HCT116 (cell line): Measurements from ENCODE around the gene CTDSPL2. TPM values are rescaled to one million over a fixed set of nuclear protein-coding genes. Genes with fewer than 3 reads are reported as not detected.

ENCODE experiments used
- ATAC-seq: fragments of 200-7000 bp; cut with Tn5 transposase; 2 replicates; pipeline ENCODE4 v1.9.1; 2020; ENCODE audit warnings: mild to moderate bottlenecking, moderate library complexity
- BruUV-seq: library from RNA; stranded (reverse); fragments of 400-500 nt; replicated peaks from 2 replicates; lab custom pipeline; 2021; lab: Mats Ljungman, UMichigan
- CTCF ChIA-PET: fragments of 300-600 bp; sonication (Branson Sonifier 250); formaldehyde crosslinking; loops from one replicate; lab custom pipeline; 2021; ENCODE audit warnings: antibody characterized with exemption; lab: Charles Lee
- POLR2A ChIA-PET: fragments of 300-600, 350-600 bp; sonication (Branson Sonifier 250); formaldehyde crosslinking; loops from one replicate; lab custom pipeline; 2021; ENCODE audit warnings: antibody characterized with exemption; lab: Charles Lee
- RAD21 ChIA-PET, 2 experiments: fragments of 300-600 bp; sonication (Branson Sonifier 250); formaldehyde crosslinking; loops; one replicate each; lab custom pipeline; 2023; ENCODE audit warnings: low total read pairs in 2 of 2; ENCODE audit not compliant: uncharacterized antibody in 2 of 2, unreplicated experiment in 2 of 2, low non-redundant PET in 1 of 2; lab: Charles Lee
- DNase-seq: peaks from one replicate; pipeline ENCODE4 v3.0.0-alpha.2; 2010; ENCODE audit warnings: low read depth, low spot score
- H2AFZ ChIP-seq: fragments of 200-600 bp; shearing (Covaris generic), sonication (generic); 2 replicates; pipeline ENCODE4 v1.6.1; 2017; ENCODE audit warnings: low read depth, mixed run types, mixed read lengths, antibody characterized with exemption, low read length; ENCODE audit not compliant: poor library complexity, severe bottlenecking
- H3K27ac ChIP-seq: 2 replicates; pipeline ENCODE4 v1.5.1; 2012; ENCODE audit warnings: low read depth, low read length
- H3K27me3 ChIP-seq: fragments of 200-600 bp; sonication (generic); 2 replicates; pipeline ENCODE4 v1.6.1; 2016; ENCODE audit warnings: mixed run types, low read length, mixed read lengths; ENCODE audit not compliant: insufficient read depth
- H3K36me3 ChIP-seq, 2 experiments: fragments of 200-500 bp in 1 of 2; fragments of 200-600 bp in 1 of 2; sonication (Bioruptor generic) in 1 of 2; sonication (generic) in 1 of 2; 2 replicates each; pipeline versions ENCODE4 v1.5.1 to v1.6.1; 2014 to 2016; ENCODE audit warnings: low read length in 2 of 2, inconsistent platforms in 1 of 2, mixed read lengths in 1 of 2, mixed run types in 1 of 2; ENCODE audit not compliant: insufficient read depth in 2 of 2, control insufficient read depth in 1 of 2
- H3K4me1 ChIP-seq, 2 experiments: fragments of 200-600 bp in 1 of 2; sonication (generic) in 1 of 2; 2 replicates each; pipeline versions ENCODE4 v1.5.1 to v1.6.1; 2012 to 2017; ENCODE audit warnings: low read length in 2 of 2, inconsistent platforms in 1 of 2, mild to moderate bottlenecking in 1 of 2, mixed read lengths in 1 of 2, mixed run types in 1 of 2, moderate library complexity in 1 of 2; ENCODE audit not compliant: insufficient read depth in 2 of 2, control insufficient read depth in 1 of 2
- H3K4me2 ChIP-seq: fragments of 200-600 bp; sonication (generic); 2 replicates; pipeline ENCODE4 v1.6.1; 2017; ENCODE audit warnings: mixed run types, low read length, mixed read lengths
- H3K4me3 ChIP-seq, 2 experiments: fragments of 200-600 bp in 1 of 2; sonication (generic) in 1 of 2; replicated peaks in 1 of 2; 2 replicates each; pipeline ENCODE4 v1.5.1; 2011 to 2016; ENCODE audit warnings: low read length in 2 of 2, control low read depth in 1 of 2, low read depth in 1 of 2, mild to moderate bottlenecking in 1 of 2, mixed read lengths in 1 of 2, mixed run types in 1 of 2
- H3K79me2 ChIP-seq: fragments of 200-600 bp; sonication (generic); 2 replicates; pipeline ENCODE4 v1.6.1; 2017; ENCODE audit warnings: mild to moderate bottlenecking, mixed run types, low read length, moderate library complexity, mixed read lengths; ENCODE audit not compliant: insufficient read depth
- H3K9ac ChIP-seq: fragments of 200-600 bp; sonication (generic); 2 replicates; pipeline ENCODE4 v1.6.1; 2016; ENCODE audit warnings: low read length, mixed read lengths
- H3K9me2 ChIP-seq: fragments of 200-600 bp; sonication (generic), shearing (Covaris generic); 2 replicates; pipeline ENCODE4 v1.6.1; 2017; ENCODE audit warnings: mixed run types, mild to moderate bottlenecking, moderate library complexity; ENCODE audit not compliant: insufficient read depth
- H3K9me3 ChIP-seq, 2 experiments: fragments of 200-500 bp in 1 of 2; fragments of 200-600 bp in 1 of 2; sonication (Bioruptor generic) in 1 of 2; sonication (generic) in 1 of 2; 2 replicates each; pipeline ENCODE4 v1.6.1; 2014 to 2017; ENCODE audit warnings: low read length in 2 of 2, mixed read lengths in 2 of 2, inconsistent platforms in 1 of 2, low read depth in 1 of 2, mild to moderate bottlenecking in 1 of 2, mixed run types in 1 of 2, moderate library complexity in 1 of 2; ENCODE audit not compliant: control insufficient read depth in 1 of 2, insufficient read depth in 1 of 2
- H4K20me1 ChIP-seq: fragments of 200-600 bp; sonication (generic), shearing (Covaris generic); 2 replicates; pipeline ENCODE4 v1.6.1; 2017; ENCODE audit warnings: mixed run types, mild to moderate bottlenecking, moderate library complexity; ENCODE audit not compliant: insufficient read depth
- CBX3 ChIP-seq: IDR thresholded peaks from 2 replicates; pipeline ENCODE4 v1.6.1; 2012; ENCODE audit warnings: low read depth
- CEBPB ChIP-seq: IDR thresholded peaks from 2 replicates; pipeline ENCODE4 v1.6.1; 2012; ENCODE audit warnings: low read depth
- EGR1 ChIP-seq: IDR thresholded peaks from 2 replicates; pipeline ENCODE4 v1.6.1; 2012; ENCODE audit warnings: low read depth
- EZH2phosphoT487 ChIP-seq: fragments of 200-600 bp; IDR thresholded peaks from 2 replicates; pipeline ENCODE4 v1.6.1; 2018; ENCODE audit warnings: antibody characterized with exemption, borderline replicate concordance
- POLR2A ChIP-seq: IDR thresholded peaks from 2 replicates; pipeline ENCODE4 v1.7.0; 2011; ENCODE audit warnings: borderline replicate concordance; ENCODE audit not compliant: insufficient read depth, insufficient read length; ENCODE audit errors: extremely low read depth
- POLR2AphosphoS5 ChIP-seq: IDR thresholded peaks from 2 replicates; pipeline ENCODE4 v1.6.1; 2011; ENCODE audit warnings: mild to moderate bottlenecking, low read depth, low read length, moderate library complexity
- SIN3A ChIP-seq: IDR thresholded peaks from 2 replicates; pipeline ENCODE4 v1.6.1; 2012; ENCODE audit warnings: low read depth
- SRF ChIP-seq: IDR thresholded peaks from 2 replicates; pipeline ENCODE4 v1.6.1; 2012; ENCODE audit warnings: low read depth
- intact Hi-C: fragments of 100-400 bp; cut with micrococcal nuclease; formaldehyde crosslinking; loops from 2 replicates; pipeline ENCODE4 v1.10.0; 2022
- total RNA-seq: library from RNA; stranded (reverse); gene quantifications from one replicate; pipeline ENCODE4 v1.2.1, GENCODE V29; 2021; ENCODE audit not compliant: unreplicated experiment

The CTDSPL2 gene
- total RNA-seq, 1 experiment from 2014 or later: 56.0 TPM

DNA sequence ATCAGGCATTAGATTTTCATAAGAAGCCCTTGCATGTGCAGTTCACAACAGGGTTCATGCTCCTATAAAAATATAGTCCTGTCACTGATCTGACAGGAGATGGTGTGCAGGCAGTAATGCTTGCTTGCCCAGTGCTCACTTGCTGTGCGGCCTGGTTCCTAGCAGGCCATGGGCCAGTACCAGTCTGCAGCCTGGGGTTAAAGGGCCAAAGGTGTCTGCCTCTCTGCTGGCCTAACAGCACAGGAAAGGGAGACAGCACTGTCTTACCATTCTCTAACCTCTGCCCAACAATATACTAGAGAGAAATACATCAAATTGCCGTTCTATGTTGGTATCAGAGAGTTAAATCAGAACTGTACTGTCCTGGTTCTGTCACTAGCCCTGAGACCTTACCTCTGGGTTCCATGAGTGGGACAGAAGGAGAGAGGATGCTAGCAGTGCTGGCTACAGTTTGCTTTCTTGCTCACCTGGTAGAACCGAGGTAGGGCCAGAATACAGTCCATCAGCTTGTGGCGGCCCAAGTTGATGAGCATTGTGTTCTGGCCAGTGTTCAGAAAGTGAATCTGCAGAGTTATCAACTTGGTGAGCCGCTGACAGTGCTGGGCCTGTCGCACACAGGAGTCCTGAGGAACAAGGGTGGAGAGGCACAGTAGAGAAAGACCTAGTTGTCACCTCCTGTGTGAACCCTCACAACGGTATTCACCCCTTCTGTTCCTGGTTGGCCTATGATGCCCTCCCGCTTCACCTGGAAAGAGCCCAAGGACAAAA is 138.1 kb downstream of the CTDSPL2 start:
- RAD21 ChIA-PET: no interaction called here

DNA sequence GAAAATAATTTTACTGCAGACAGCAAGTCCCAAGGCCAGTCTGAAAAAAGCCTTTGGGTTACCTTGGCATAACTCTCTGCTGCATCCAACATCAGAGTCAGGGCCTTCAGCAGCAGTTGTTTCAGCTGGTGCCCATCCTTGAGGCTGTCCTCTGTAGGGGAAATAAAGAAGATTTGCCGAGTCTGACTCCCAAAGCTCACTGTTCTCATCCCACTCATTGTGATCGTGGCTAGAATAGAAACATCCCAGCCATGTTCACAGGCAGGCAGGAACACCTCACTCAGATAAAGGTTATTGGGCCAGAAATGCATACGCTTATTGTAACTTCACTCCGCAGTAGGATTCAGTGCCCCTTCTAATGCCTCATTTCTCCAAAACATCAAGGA is 138.7 kb downstream of the CTDSPL2 start:
- no peak overlapping the region for H2AFZ ChIP-seq
- RAD21 ChIA-PET: no interaction called here
- BruUV-seq: no TSS peak
- H3K4me3 ChIP-seq: no peak overlapping the region
- no peaks in the 10 kb centered on the region for H4K20me1 ChIP-seq
- 0 out of 2 replicates have a peak, but pooled peaks cover 6% of the 10 kb centered on the region for H3K79me2 ChIP-seq
- H3K4me1 ChIP-seq: no peaks in the 10 kb centered on the region
- ATAC-seq (0 out of 2 replicates have a peak, but pooled peaks have one; percentile 5), DNase-seq (no peak)
- intact Hi-C loops: no loop called here
- no peak overlapping the region for H3K9ac ChIP-seq
- TF ChIP-seq POLR2AphosphoS5 (peak; percentile 23; the same call in 1 of the 2 replicates), EZH2phosphoT487 (no peak)
- H3K4me2 ChIP-seq: no peak overlapping the region
- H3K9me2 ChIP-seq: no peaks in the 10 kb centered on the region
- H3K27me3 ChIP-seq: no peaks in the 10 kb centered on the region
- POLR2A ChIA-PET: no interaction called here
- CTCF ChIA-PET: no interaction called here
- no peak overlapping the region for H3K27ac ChIP-seq
- peaks cover 41 to 53% of the 10 kb centered on the region in 2 experiments for H3K36me3 ChIP-seq
- H3K9me3 ChIP-seq: peaks cover 4 to 11% of the 10 kb centered on the region in 2 experiments; a peak in 2 of 4 replicates

More for the DNA sequence above, 138.1 kb downstream of the CTDSPL2 start:
- TF ChIP-seq CBX3 (0 out of 2 replicates have a peak, but pooled peaks have one; percentile 40), CEBPB (no peak), SIN3A (no peak), POLR2A (no peak), SRF (no peak), EGR1 (no peak)
- peak; percentile 16; the same call in 1 of the 2 replicates for ATAC-seq
- H3K36me3 ChIP-seq: peaks cover 45 to 58% of the 10 kb centered on the region in 2 experiments
- H3K9me3 ChIP-seq: peaks cover 4 to 11% of the 10 kb centered on the region in 2 experiments; a peak in 2 of 4 replicates
- no TSS peak for BruUV-seq
- no peak overlapping the region for H3K27ac ChIP-seq
- H3K9ac ChIP-seq: no peak overlapping the region
- H2AFZ ChIP-seq: no peak overlapping the region
- H3K4me3 ChIP-seq: no peak overlapping the region
- intact Hi-C loops: no loop called here
- DNase-seq: no peak
- H3K4me2 ChIP-seq: no peak overlapping the region
- 0 out of 2 replicates have a peak, but pooled peaks cover 2% of the 10 kb centered on the region for H4K20me1 ChIP-seq
- ChIA-PET POLR2A (no interaction called here), CTCF (no interaction called here)
- H3K4me1 ChIP-seq: no peaks in the 10 kb centered on the region
- H3K27me3 ChIP-seq: no peaks in the 10 kb centered on the region
- H3K79me2 ChIP-seq: peaks cover 10% of the 10 kb centered on the region; the same call in 1 of the 2 replicates
- H3K9me2 ChIP-seq: no peaks in the 10 kb centered on the region
